Stimulated activated CD4-positive, alpha-beta T cell treated with anti-CD3 and anti-CD28 coated beads, Interleukin-4, amount 100 ng/mL, for 4 hours (primary cell): Measurements from ENCODE around the gene IMPG2.
"Not testable (repeated sequence)": the region's sequence is repeated elsewhere in the genome, so short reads cannot be mapped to it uniquely, and the experiment has no call there.

ENCODE experiments used
- DNase-seq, 2 experiments: peaks; one replicate each; pipeline ENCODE4 v3.0.0-alpha.2; 2020

Gene IMPG2

DNA sequence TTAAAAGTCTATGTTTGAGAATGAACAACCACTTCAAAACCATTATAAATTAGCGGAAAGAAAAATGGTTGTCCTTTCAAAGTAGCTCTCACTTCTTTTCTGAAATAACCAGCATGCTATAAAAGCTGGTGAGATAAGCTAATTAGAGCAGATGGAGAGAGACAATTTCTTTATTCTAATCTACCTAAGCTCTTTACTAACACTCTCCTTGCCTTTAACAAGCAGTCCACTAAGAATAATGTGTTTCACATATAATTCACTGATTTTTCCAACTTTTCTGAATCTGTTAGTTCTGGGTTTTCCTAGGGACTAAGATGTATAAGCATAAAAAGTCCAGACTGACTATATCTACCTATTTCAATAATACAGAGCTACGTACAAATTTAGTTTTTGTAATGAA is at the start of gene IMPG2:
Gene IMPG2, minus strand, starts transcription at position 101 of the 400 bp plus-strand sequence. CDS start 203 bp downstream, outside the sequence.
- DNase-seq = no peak

DNA sequence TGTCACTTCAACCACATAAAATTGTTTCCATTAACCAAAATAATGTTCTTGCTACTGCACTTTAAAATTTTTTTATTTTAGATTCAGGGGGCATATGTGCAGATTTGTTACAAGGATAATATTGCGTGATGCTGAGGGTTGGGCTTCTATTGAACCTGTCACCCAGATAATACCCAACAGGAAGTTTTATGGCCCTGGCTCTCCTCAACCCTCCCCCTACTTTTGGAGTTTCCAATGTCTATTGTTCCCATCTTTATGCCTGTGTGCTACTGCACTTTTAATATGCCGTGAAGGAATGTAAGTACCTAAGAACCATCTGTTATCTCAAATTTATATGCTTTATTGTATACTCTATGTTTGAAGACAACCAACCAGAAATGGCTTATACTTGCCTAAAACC is 42.0 kb upstream of the IMPG2 start:
- DNase-seq = no peak

DNA sequence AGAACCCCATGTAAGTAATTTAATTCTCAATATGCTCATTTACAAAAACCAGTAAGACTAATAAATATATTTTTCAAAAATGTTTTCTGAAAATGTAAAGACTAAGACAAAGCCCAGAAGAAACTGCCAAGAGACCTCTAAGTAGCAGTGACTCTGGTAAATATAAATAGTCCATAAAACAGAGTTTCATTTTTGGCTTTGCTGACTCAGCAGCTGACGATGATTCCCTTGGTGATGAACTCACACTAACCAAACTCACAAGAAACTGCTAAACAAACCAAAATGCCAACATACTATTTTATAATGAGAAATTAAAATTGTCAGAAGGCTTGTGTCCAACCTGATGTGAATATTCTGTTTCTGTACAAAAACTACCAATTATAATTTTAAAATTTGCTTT is 31.5 kb upstream of the IMPG2 start:
- no peak for DNase-seq

DNA sequence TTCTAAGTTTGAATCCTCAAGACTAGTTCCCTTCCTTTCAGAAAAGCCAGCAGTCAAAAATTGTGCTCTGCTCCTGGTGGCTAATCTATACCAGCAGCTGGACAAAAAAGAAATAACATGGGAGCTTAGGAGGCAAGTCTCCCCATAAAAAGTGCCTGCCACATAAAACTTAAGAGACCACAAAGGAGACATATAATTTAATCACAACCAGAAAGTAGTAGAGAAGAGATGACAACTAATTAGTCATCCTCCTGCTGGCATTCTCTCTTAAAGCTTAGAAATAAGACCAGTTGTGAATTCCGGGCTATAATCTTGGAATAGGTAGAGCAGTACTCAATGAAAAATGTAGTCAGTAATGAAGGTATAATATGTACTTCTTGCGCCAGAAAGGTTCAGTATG is 20.2 kb upstream of the IMPG2 start:
- DNase-seq = no peak

DNA sequence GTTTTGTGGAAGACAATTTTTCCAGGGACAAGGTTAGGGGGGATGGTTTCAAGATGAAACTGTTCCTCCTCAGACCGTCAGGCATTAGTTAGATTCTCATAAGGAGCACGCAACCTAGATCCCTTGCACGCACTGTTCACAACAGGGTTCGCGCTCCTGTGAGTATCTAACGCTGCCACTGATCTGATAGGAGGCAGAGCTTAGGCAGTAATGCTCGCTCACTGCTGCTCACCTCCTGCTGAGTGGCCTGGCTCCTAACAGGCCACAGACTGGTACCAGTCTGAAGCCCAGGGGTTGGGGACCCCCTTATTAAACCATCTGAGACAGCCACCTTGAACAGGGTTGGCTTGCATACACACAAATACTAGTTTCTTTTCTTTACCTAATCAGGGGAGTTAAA is 13.5 kb upstream of the IMPG2 start:
- no peak for DNase-seq

DNA sequence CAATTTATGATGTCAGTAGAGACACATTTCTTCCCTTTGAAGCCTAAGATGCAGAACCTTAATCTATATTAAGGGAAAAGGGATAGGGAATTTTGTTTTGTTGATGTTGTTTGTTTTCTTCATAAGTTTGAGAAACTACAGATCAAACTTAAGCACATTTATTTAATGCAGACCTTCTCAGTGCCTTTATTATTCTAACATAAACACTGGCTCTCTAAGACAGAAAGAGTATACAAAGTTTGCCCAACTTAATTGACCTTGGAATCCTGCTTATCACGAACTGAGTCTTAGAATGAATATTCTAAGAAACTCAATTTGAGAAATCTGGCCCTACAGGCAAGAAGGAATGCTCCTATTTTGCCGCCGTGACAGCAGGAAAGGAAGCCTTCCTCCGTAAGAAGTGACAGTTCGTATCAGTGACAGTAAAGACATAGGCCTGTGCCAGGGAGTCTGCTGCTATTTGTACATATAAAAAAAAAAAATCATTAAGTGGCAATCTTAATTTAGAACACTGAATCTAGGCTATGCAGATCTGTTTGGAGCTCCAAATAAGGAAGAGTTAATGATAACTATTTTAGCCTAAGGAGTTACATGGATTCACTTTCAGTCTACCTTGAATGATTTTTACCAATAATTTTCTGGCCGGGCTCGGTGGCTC is 8.8 kb upstream of the IMPG2 start:
- DNase-seq = no peak

DNA sequence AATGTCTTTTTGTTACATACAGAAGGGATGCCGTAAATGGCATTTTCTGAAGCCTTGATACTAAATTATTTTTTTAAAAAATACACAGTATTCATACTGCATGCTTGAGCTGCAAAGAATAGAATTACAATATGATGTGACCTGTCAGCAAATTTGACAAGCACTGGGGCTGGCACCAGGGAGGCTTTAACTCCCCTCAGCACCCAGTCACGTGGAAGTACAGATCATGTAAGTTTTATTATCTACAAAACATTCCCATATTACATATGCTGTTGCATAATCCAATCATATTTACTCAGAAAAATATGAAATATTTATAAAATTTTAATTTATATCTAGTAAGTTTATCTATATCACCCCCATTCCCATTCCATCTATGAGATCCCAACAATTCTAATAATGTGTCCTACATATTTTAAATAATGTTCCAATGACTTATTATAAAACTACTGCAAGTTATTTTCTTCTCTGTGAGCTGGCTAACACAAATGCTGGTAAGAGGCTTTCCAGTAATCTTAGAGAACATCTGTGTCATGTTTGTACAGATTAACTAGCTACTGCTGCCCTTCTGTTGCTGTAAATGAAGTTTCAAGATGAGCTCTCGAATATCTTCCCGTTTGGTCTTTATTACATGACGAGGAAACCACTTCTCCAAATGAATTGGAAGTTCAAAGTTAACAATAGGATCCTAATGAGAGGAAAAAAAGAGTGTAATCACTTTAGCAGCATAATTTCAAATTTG is 5.2 kb upstream of the IMPG2 start:
- no peak for DNase-seq

DNA sequence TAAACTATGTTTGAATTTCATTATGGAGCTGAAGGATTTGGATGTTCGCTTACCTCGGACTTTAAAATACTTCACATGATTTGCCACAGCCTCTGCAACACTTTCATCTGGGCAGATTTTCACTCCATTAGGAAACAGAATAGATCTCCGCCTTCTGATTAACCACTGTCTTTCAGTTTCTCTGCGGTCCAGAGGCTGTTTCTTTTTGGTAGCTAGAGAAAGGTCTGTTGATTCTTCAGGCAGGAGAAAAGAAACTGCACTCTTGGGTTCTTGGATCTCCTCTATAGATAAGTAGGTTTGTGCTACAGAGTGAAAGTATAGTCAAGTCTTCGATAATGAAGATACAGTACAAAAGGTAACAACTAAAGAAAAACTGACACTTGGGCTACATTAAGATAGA is 844 bp downstream of the IMPG2 start:
- no peak for DNase-seq

DNA sequence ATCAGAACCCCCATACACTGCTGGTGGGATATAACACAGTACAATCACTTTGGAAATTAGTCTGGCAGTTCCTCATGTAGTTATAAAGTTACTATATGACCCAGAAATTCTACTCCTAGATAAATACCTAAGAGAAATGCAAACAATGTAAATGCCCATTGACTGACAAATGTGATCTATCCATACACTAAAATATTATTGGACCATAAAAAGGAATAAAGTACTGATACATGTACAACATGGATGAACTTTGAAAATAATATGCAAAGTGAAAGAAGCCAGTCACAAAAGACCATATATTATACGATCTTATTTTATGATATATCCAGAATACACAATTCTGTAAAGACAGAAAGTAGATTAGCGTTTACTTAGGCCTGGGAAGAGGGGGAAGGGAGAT is 7.8 kb downstream of the IMPG2 start:
- no peak for DNase-seq

DNA sequence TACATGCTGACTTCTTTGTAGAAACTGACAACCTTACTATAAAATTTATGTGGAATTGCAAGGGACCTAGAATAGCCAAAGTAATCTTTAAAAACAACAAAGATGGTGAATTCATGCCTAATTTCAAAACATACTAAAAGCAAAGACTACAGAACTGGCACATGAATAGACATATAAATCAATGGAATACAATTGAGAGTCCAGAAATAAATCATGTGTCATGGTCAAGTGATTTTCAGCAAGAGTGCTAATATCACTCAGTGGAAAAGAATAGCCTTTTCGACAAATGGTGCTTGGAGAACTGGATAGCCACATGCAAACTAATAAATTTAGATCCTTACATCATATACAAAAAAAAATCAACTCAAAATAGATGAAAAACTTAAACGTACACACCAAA is 8.7 kb downstream of the IMPG2 start:
- no peak for DNase-seq

DNA sequence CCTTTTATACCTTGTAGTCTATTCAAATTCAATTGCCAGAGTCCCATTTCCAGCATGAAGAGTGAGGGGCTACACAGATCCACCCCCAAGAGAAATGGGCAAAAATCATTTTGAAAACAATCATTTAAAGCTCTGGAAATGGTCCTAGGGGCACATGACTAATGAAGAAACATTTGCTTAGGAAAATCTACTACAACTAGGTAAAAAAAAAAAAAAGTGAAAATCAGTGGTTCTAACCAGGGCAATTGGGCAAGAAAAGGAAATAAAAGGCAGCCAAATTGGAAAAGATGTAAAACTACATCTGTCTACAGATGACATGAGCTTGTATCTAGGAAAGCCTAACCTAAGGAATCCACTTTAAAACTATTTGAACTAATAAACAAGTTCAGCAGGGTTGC is 9.4 kb downstream of the IMPG2 start:
- no peak for DNase-seq

DNA sequence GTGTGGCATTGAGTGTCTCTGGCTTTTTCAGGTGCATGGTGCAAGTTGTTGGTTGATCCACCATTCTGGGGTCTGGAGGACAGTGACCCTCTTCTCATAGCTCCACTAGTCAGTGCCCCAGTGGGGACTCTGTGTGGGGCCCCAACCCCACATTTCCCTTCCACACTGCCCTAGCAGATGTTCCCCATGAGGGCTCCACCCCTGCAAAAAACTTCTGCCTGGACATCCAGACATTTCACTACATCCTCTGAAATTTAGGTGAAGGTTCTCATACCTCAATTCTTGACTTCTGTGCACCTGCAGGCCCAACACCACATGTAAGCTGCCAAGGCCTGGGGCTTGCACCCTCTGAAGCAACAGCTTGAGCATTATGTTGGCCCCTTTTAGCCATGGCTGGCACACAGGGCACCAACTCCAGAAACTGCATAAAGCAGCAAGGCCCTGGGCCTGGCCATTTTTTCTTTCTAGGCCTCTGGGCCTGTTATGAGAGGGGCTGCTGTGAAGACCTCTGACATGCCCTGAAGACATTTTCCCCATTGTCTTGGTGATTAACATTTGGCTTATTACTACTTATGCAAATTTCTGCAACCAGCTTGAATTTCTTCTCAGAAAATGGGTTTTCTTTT is 12.1 kb downstream of the IMPG2 start:
- DNase-seq = not testable (repeated sequence)

DNA sequence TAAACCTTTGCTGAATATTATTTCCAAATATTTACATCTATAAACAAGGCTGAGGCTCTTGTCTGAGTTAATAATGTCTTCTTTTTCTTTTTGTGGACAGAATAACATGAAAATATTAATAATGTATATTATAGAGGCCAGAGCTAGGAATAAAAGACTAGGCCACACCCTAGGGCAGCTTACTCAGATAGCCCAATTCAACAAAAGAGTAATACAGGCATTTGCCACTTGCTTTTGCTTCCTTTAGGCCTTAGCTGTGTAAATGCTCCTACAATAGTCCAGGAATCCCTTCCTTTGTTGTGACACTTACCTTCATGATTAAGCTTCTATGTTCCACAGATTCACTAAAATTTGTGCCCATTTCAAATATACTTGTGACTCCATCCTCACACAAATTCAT is 16.5 kb downstream of the IMPG2 start:
- DNase-seq = no peak

DNA sequence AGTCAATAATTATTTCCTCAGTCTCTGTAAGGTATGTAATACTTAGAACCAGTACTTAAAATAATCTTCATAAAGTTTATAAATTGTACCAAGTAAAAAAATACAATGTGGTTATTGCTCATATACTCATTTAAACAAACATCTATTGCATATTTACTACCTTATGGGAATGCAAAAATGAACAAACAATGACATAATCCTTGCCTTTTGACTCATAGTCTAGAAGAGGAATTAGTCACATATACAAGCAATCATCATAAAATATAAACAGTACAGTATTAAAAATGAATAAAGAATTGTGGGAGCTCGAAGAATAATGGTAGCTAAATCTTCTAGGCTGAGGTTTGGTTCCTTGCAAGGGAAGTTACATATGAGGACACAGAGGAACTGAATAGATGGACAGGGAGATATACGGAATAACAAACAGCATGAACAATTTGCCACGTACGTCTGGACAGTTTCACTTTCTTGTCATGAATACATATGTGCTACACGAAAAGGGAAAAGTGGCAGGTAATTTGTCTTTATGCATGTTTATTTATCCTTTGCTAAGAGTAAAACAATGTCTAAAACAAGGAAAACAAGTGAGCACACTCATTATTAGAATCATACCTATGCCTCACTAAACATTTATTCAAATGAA is 17.2 kb downstream of the IMPG2 start:
- DNase-seq = no peak

DNA sequence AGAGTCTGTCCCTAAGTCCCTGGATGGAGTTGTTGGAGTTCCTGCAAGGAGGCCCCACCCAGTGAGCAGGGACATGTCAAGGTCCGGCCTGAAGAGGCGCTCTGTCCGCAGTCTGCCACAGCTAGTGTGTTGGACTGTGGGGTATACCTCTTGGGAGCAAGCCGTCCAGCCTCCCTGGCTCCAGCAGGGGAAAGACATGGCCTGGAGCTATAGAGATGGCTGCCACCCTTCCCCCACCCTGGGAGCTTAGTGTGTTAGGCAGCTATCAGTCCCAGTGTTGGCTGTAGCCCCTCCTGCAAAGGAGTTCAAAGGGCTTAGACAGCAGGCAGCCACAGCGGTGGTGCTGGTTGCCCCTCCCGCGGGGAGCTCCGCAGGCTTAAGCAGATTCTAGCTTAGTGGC is 20.3 kb downstream of the IMPG2 start:
- no peak for DNase-seq

DNA sequence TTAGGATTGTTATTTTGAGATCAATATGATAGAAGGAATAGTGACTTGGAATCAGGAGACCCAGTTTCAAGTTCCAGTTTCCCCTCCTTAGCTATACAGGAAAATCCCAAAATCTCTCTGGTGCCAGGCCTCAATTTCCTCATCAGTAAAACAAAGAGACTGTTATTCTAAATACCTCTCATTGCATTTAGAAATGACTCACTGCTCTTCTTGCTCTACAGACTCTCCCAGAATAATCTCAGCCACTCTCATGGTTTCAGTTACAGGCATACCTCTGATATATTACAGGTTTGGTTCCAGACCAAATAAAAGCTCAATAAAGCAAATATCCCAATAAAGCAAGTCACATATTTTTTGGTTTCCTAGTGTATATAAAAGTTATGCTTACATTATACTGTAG is 28.3 kb downstream of the IMPG2 start:
- DNase-seq = no peak

DNA sequence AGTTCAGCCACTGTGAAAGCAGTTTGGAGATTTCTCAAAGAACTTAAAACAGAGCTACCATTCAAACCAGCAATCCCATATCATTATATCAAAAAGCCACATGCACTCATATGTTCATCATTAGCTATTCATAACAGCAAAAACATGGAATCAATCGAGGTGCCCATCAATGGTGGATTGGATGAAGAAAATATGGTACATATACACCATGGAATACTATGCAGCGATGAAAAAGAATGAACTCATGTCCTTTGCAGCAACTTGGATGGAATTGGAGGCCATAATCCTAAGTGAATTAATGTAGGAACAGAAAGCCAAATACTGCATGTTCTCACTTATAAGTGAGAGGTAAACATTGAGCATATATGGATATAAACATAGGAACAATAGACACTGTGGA is 32.1 kb downstream of the IMPG2 start:
- no peak for DNase-seq

DNA sequence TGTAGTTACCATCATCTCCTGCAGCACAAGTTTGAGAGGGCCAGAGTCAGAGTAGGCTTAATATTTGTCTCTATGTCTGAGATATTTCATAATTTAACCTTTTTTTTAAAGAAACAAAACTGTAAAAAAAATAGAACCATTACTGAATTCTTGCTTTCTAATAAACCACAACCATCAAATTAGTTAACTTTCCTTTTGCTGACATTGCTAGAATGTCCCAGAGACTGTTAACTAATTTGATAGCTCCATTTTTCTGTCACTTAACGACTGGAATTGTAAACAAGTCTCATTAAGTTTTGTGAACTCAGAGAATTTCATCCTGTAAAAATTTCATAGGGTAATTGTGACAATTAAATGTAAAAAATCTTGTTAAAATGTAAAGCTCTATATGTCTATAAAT is 35.6 kb downstream of the IMPG2 start:
- no peak for DNase-seq

DNA sequence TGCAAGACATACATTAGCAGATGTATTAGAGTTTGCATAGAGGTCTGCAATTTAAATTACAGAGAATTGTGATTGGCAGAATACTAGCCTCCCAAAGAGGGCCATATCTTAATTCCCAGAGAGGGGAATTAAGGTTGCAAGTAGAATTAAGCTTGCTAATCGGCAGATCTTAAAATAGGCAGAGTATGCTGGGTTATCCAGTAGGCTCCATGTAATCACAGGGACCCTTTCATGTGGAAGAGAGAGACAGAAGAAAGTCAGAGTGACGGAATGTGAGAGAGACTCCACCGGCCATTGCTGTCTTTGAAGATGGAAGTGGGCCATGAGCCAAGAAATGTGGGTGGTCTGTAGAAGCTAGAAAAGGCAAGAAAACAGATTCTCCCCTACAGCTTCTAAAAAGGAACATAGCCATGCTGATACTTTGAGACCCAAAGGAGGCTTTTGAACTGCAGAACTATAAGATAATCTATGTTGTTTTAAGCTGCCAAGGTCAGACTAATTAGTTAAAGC is 38.8 kb downstream of the IMPG2 start:
- no peak for DNase-seq

DNA sequence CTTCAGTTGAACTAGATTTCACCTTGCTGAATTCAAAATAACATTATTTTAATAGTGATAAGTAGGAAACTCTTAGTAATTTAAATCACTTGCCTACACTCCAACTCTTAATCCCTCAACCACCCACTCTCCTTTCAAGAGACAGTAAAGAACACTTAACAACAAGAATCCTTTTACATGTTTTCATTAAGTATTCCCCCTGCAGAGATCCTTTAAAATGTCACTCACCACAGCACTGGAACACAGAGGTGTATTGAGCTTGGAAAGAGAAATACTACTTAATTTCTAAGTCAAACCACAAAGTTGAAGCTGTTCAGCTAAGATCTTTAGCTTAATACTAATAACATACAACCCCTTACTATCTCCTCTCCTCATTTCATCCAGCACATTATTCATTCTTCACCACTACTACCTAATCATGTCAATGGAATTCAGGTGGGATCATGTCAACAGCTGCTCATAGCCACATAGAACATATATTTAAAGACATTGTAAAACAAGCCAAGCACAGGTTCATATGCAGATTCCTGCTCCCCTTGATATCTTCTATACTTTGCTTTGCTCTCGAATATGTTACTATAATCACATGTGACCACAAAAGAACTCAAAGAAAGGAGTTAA is 40.5 kb downstream of the IMPG2 start:
- DNase-seq = no peak

DNA sequence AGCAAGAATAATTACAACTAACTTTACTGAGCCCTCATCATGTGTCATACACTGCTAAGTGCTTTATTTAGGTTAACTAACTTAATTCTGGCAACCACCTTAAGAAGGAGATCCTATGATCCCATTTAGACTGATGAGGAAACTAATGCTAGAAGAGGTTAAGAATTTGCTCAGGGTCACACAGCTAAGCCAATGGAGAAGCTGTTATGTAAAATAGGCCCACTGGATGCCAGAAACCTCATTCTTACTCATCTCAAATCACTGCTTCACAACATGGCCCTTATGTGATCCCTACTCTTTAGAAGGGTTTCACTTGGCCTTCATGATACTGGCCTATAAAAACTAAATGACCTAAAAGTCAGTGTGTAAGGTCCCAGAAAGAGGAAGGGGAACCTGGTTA is 41.2 kb downstream of the IMPG2 start:
- no peak for DNase-seq

DNA sequence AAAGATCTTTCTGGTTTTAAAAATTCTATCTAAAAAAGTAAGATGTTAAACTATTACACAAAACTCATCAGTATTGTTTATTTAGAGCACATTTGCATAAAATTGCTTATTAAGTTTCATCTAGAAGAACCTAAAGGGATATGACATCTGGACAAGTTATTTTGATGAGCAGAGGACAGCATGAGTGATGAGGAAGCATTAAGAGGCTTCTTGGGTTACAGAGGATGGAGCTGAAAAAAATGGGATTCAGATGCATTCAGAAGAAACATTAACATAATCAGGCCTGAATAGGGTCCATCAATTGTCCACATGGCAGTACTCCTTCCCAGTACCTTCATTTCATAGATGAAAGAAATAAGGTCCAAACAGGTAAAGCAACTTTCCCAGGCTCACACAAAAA is 41.6 kb downstream of the IMPG2 start:
- DNase-seq = no peak

DNA sequence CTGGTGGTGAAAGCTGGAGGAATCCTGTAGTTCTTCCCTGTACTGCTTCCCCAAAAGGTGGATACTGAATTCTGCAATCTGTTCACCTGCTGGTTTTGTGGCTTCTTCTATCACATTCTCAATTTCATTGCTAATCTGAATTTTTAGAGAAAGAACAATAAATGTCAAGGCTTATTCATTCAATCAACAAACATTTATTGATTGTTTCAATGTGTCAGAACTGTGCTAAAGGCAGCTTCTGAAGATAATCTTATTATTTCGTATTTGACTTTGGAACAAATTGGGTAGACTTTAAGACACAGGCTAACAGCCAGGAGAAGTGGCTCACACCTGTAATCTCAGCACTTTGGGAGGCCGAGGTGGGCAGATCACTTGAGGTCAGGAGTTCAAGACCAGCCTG is 46.8 kb downstream of the IMPG2 start:
- DNase-seq = no peak
